Kidney tubule cell (primary cell): ENCODE data around the gene ADAMTS2.

Source experiments
- DNase-seq: peaks from one replicate; pipeline ENCODE4 v3.0.0-alpha.2; 2018; ENCODE audit warnings: low spot score

The ADAMTS2 gene

GRCh38 chr5:179194201-179194910, 150.9 kb downstream of the ADAMTS2 start:
- DNase-seq: no peak

GRCh38 chr5:179193746-179194145, 151.5 kb downstream of the ADAMTS2 start:
- DNase-seq: no peak

DNA sequence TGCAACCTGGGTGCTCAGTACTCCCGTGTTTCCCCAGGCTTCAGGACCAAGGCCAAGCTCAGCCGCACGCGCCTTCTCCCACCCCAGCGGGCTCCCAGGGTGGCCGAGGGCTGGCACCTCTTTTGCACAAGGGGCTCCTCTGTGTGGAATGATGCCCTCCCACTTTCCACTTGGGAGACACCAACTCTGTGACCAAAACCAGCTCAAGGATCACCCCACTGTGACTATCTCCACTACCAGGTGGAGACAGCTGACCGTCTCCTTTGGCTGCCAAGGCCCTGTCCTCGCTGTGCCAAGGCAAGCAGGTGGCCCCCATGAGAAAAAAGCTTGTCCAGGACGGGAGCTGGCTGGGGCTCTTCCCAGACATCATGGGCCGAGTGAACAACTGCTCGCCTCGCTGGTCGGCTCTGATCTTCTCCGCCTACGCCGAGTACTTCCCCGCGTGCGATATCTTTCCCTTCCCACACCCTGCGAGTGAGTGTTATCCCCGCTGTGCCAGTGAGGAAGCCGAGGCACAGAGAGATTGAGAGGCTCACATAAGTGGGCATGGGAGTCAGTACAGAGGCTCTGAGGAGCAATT, 152.3 kb downstream of the ADAMTS2 start:
- no peak for DNase-seq

GRCh38 chr5:179192185-179192890, 152.9 kb downstream of the ADAMTS2 start:
- DNase-seq: no peak

GRCh38 chr5:179191506-179192184, 153.6 kb downstream of the ADAMTS2 start:
- DNase-seq: no peak

GRCh38 chr5:179190851-179191505, 154.3 kb downstream of the ADAMTS2 start:
- DNase-seq: no peak

DNA sequence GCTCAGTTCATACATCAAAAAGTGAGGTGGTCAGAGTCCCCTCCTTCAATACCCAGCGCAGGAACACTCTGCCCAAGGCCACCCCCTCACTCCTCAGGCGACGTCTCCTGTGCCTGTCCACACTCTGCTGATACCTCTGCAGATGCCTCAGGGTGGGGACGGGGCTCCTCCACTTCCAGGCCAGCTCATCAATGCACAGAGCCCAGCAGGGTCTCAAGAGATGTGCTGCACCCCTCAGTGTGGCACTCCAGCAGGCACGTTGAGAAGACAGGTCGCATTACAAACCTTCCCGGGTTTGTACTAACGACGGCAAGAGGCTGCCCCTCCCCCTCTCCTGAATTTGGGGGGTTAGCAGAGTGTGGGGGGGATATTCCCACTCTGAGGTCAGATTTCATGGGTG, 156.6 kb downstream of the ADAMTS2 start:
- DNase-seq: no peak

DNA sequence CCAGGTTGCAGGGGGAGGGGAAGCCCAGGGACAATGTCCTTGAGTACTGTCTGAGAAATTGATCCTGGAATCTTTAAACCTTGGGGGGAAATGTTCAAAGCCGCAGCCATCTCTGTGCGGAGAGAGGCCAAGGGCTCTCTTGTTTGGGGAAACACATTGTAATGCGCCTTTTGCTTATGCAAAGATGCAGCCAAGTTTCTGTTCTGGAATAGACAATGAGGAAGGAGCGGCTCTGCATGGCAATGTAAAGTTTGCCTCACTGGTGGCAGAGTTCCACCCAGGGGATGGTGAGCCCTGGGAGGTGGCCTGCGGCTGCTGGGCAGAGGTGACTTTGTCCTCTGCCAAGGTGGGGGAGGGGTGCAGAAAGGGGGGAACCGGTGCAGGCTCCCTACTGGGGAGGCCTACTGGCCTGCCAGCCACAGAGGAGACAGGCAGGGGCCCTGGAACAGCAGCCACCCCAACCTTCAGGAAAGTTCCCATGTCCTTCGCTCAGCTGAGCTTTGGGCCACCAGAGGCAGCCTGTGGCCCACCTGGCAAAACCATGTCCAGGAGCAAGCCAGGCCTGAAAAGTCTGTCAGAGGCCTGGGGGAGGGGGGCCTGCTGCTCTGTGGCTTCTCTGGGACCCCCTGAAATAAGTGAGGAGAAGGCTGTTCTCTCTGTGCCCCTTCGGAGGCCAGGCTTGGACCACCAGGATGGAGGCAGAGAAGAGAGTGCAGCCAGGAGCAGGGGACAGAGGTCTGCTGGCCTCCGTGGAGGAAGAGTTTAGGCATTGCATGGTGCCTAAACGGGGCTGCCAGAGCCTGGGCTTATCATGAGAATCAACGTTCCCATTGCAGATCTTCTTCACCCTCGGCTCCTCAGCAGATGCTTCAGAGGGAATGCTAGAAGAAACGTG, 157.3 kb downstream of the ADAMTS2 start:
- DNase-seq: no peak

GRCh38 chr5:179187229-179187678, 158.0 kb downstream of the ADAMTS2 start:
- no peak for DNase-seq

DNA sequence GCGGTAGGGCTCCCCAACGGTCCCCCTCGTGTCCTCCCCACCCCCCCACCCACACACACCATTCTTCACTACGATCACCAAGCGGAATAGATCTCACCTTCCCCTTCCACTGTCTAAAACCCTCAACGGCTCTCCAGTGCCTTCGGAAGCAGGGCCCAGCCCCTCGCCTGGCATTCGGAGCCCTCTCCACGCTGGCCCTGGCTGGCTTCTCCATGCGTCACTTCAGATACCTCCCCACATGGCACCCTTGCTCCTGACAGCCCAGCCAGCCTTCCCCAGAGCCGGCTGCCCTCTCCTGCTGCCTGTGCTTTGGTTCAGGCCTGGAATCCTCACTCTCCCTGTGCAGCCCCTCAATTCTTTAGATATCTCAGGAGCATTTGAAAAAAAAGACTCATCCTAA, 158.5 kb downstream of the ADAMTS2 start:
- DNase-seq: no peak

- DNase-seq: no peak
Observed at GRCh38 chr5:179185941-179186411, 159.3 kb downstream of the ADAMTS2 start.

DNA sequence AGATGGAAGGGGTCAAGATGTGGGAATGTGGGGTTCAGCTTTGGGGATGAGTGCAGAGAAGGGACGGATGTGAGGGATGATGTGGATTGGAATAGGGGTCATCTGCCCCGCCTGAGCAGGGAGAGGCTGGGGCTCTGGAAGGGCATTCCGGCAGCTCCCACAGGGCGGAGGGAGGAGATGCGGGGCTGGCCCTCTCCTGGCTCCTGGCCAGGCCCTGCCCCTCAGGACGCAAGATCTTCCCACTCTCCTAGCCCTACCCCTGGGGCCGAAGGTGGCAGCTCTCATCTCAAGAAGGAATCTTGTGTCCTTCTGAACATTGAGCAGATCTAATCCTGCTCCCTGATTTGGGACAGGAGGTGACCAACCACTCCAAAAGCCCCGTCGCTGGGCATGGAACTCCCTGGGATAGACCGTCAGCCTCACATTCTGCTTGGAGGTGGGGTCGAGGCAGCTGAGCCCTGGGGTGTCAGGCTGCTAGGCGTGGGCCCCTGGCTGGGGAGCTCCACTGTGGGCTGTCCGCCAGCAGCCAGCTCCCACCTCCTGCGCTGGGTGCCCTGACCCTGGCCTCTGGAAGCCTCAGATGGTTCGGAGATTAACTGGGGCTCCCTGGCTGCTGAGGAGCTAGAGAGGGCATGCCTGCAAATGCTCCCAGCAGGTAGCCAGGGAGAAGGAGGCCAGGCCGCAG, 159.9 kb downstream of the ADAMTS2 start:
- no peak for DNase-seq

DNA sequence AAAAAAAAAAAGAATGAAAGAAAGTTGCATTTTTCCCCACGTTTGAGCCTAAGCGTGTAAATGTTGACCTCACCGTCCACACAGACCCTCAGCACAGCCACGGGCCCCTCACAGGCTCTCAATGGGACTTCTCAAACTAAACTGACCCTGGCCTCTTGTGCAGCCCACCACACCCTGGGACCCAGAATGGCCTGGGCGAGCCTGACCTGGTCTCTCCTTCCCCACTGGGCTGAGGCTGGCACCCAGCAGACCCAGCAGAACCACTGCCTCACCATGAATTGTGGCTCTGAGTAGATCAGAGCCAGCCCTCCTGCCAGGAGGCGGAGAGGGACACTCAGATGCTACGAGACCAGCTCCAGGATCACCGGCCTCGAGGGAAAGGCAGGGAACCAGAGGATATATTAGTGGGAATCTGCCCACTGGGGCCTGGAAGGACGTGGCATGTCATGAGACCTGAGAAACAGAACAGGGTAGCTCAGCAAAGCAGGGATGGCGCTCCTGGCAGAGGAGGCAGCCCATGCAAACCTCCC, 160.7 kb downstream of the ADAMTS2 start:
- DNase-seq: no peak

GRCh38 chr5:179183481-179183880, 161.8 kb downstream of the ADAMTS2 start:
- DNase-seq: no peak

- no peak for DNase-seq
Observed at GRCh38 chr5:179182601-179183000, 162.7 kb downstream of the ADAMTS2 start.

- no peak for DNase-seq
Observed at GRCh38 chr5:179181988-179182387, 163.3 kb downstream of the ADAMTS2 start.

- DNase-seq: no peak
Observed at GRCh38 chr5:179180921-179181645, 164.2 kb downstream of the ADAMTS2 start.

DNA sequence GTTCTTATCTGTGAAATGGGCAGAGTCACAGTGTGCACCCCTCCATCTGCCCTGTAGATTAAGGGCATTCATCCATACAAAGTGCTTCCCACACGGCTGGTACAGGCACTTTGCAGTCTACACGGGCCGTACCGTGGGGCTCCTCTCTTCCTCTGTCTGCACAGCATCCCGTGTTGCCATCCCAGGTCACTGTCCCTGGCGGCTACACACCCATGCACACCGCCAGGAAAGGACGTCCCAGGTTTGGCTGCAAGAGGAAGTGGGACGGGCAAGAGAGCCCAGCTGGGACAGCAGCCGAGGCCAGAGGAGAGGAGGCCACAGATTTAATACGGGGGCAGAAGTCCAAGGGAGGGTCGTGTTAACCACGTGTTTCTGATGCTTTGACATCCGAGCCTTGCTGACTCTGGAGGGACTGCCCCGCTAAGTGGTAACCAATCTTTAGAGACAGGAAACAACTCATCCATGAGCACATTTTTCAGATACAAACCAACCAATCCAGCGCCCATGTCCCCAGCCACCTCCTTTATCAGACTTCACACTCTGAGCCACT, 165.1 kb downstream of the ADAMTS2 start:
- DNase-seq: no peak
